NCI-H1105 treated with DMSO at 0.1 percent for 48 hours (cell line): ENCODE measurements around the gene CUZD1.
A peak's percentile ranks its signal among the peaks of the same experiment; 100 is the strongest.
"Not testable (repeated sequence)": the region's sequence is repeated elsewhere in the genome, so short reads cannot be mapped to it uniquely, and the experiment has no call there.

Experiments
- DNase-seq: peaks from one replicate; lab custom pipeline; 2025; lab: John Stamatoyannopoulos, UW

CUZD1 gene

GRCh38 chr10:122845783-122846332 is at the start of gene CUZD1:
Gene CUZD1, minus strand, starts transcription at chr10:122845857. Its CDS starts 14 bp downstream, at chr10:122845843.
- DNase-seq = no peak

- DNase-seq = no peak
Observed at GRCh38 chr10:122894261-122894944, 48.7 kb upstream of the CUZD1 start.

GRCh38 chr10:122884166-122884565 is 38.5 kb upstream of the CUZD1 start:
- DNase-seq = no peak

GRCh38 chr10:122882766-122883165 is 37.1 kb upstream of the CUZD1 start:
- no peak for DNase-seq

- DNase-seq = peak; percentile 93
Observed at GRCh38 chr10:122879339-122880273, 33.9 kb upstream of the CUZD1 start, which contains the start of gene FAM24B. Gene FAM24B, minus strand, starts transcription at chr10:122879581. Its CDS starts 29,066 bp downstream, at chr10:122850515.

GRCh38 chr10:122878799-122879338 is 33.2 kb upstream of the CUZD1 start:
- peak; percentile 49 for DNase-seq

GRCh38 chr10:122877264-122877663 is 31.6 kb upstream of the CUZD1 start:
- no peak for DNase-seq

- DNase-seq = no peak
Observed at GRCh38 chr10:122876467-122876855, 30.8 kb upstream of the CUZD1 start.

- no peak for DNase-seq
Observed at GRCh38 chr10:122875843-122876466, 30.3 kb upstream of the CUZD1 start.

GRCh38 chr10:122871947-122872346 is 26.3 kb upstream of the CUZD1 start:
- not testable (repeated sequence) for DNase-seq

GRCh38 chr10:122868768-122869167 is 23.1 kb upstream of the CUZD1 start:
- not testable (repeated sequence) for DNase-seq

- DNase-seq = not testable (repeated sequence)
Observed at GRCh38 chr10:122866757-122867482, 21.3 kb upstream of the CUZD1 start.

GRCh38 chr10:122864901-122865300 is 19.2 kb upstream of the CUZD1 start:
- no peak for DNase-seq

- no peak for DNase-seq
Observed at GRCh38 chr10:122864194-122864592, 18.5 kb upstream of the CUZD1 start.

- DNase-seq = no peak
Observed at GRCh38 chr10:122863216-122864193, 17.8 kb upstream of the CUZD1 start.

GRCh38 chr10:122861711-122862161 is 16.1 kb upstream of the CUZD1 start:
- no peak for DNase-seq

- DNase-seq = no peak
Observed at GRCh38 chr10:122859527-122859926, 13.9 kb upstream of the CUZD1 start.

GRCh38 chr10:122858042-122858441 is 12.4 kb upstream of the CUZD1 start:
- DNase-seq = not testable (repeated sequence)

- no peak for DNase-seq
Observed at GRCh38 chr10:122856902-122857301, 11.2 kb upstream of the CUZD1 start.

- DNase-seq = no peak
Observed at GRCh38 chr10:122855745-122856144, 10.1 kb upstream of the CUZD1 start.
